UCSD-AML1 (cell line): ENCODE measurements around the gene CNN3.
"Not testable (repeated sequence)": the region's sequence is repeated elsewhere in the genome, so short reads cannot be mapped to it uniquely, and the experiment has no call there.

Experiments used
- DNase-seq: peaks from one replicate; lab custom pipeline; 2025; ENCODE audit not compliant: unreplicated experiment; lab: John Stamatoyannopoulos, UW

Gene CNN3

DNA sequence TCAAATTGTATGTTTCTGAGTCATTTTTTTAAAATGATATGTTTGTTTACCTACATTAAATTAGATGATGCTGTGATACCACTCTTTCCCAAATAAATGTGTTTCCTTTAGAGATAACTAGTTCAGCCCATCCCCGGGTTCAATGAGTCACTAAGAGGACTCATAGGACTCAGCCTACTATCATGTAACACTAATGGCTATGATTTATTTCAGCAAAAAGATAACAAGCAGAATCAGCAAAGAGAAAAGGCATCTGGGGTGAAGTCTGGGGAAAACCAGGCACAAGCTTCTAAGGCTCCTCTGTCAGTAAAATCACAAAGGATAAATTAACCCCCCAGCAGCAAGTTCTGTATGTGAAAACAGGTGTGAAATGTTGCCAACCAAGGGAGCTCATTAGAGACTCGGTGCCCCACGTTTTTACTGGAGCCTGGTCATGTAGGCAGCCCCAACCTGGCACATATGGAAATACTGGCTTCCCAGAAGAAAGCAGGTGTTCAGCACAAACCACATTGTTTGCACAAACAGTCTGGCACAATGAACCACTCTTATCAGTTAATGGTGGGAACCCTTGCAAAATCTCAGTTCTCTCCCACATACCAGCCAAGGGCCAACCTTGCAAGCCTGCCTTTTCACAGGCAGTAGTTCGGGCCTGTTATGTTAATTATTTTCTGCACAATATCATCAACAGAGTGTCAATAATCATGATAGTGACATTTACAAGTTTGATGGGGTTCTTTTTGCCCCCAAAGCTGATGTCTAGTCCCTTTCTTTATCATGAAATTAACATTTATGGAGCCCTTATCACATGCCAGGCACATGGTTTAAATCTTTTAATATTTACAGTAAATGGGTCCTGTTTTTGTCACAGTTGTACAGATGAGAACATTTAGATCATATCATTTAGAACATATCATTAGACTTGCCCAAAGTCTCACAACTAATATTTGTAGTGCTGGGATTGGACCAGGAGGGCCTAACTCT lies 23.1 kb upstream of the CNN3 start:
- DNase-seq, result no peak

DNA sequence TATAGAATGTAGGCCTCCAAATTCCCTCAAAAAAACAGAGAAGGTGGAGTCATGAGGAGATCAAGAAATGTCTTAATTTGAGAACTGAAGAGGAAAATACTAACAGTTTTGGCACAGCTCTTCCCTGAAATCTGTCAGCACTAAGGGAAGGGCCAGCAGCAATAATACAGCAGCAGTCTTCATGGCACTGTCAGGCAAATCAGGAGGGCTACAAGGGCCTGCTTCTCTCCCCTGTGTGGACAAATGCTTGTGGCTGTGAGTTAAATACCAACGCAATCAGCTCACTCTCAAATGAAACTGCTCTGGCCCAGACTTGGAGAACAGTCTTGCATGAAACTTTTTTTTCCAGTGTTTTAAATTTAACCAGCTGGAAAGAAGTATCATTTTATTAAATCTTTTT lies 20.5 kb upstream of the CNN3 start:
- no peak for DNase-seq

DNA sequence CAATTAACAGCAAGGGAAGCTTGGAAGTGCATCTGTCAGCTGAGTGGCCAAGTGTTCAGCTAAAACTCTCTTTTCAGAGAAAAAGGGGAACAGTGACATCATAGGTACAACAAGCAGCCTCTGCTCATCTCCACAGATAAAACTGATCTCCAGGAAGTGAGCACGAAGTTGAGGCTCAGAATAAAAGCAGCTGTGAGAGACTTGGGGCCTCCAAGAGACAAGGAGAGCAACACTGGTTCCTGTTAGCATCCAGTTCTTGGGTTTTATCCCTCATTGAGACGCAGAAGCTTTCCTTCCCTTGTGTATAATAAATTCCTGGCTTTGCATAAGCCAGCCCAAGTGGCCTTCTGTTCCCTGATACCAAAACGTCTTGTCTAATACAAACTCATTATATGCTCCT lies 20.0 kb upstream of the CNN3 start:
- DNase-seq, result no peak

DNA sequence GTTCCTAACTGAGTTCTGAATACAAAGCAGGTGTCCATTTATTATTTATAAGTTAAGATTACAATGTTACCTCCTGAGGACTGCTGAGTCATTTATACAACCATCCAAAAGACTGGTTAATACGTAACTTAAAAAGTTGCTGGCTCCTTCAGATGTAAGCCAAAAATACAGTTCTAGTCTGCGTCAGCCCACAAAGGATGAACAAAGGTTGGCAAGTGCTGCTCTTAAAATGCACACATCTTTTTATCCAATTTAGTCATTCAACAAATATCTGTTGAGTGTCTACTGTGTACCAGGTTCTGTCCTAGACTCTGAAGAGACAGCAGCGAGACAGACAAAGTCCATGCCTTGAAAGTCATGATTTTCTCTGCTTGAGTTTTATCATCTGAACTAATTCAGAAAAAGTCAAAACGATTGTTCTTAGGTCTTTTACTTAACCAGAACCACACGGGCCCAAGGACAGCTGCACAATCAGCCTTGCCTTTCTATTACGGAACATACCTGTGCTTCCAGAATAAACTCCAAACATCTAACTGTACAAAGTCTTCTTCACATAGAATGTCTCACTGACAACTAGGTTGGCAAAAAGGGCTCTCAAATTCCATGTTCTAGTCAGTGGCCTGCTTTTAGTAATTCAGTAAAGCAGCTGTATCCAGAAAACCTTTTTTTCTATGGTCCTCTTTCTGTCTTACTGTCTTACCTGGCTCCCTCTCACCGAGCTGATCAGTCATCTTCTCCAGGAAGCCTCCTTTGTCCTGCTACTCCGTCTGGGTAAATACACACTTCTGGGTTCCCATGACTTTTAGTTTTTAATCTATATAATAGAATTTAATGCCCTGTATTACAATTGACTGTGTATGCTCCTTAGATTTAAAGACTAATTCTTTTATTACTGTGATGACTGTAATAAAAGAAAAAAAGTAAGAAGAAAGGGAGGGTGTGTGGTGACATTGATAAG lies 15.5 kb upstream of the CNN3 start:
- DNase-seq, result no peak

DNA sequence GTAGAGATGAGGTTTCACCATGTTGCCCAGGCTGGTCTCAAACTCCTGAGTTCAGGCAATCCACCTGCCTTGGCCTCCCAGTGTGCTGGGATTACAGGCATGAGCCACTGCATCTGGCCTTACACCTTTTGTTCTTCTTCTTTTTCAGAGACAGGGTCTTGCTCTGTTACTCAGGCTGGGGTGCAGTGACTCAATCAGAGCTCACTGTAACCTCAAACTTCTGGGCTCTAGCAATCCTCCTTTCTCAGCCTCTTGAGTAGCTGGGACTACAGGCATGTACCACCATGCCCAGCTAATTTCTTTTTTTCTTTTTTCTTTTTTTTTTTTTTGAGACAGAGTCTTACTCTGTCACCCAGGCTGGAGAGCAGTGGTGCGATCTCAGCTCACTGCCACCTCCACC lies 14.6 kb upstream of the CNN3 start:
- DNase-seq, result not testable (repeated sequence)

DNA sequence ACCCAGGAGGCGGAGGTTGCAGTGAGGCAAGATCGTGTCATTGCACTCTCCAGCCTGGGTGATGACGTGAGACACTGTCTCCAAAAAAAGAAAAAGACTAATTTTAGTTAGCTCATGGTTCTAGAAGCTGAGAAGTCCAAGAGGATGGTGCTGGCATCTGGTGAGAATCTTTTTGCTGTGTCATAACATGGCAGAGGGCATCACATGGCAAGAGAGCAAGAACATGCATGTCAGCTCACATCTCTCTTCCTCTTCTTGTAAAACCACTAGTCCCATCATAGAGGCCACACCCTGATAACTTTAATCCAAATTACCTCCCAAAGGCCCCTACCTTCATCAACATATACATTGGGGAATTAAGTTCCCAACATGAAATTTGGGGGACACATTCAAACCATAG lies 13.8 kb upstream of the CNN3 start:
- DNase-seq, result no peak

DNA sequence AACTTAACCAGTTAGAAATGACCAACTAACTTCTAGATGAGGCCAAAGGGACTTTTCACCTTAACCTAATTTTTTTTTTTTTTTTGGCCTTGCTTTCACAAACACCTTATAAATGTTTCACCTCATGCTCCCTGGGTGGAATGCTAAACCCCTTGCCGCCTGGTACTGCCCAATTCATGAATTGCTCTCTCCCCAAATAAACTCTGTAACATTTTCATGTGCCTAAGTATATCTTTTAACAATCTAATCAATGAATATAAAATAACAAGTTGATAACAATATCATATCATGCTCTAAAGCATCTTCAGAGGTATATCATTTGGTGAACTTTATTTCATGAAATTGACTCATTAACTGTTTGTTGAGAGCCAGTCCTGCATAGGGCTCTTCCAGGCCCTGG lies 10.9 kb upstream of the CNN3 start:
- no peak for DNase-seq

DNA sequence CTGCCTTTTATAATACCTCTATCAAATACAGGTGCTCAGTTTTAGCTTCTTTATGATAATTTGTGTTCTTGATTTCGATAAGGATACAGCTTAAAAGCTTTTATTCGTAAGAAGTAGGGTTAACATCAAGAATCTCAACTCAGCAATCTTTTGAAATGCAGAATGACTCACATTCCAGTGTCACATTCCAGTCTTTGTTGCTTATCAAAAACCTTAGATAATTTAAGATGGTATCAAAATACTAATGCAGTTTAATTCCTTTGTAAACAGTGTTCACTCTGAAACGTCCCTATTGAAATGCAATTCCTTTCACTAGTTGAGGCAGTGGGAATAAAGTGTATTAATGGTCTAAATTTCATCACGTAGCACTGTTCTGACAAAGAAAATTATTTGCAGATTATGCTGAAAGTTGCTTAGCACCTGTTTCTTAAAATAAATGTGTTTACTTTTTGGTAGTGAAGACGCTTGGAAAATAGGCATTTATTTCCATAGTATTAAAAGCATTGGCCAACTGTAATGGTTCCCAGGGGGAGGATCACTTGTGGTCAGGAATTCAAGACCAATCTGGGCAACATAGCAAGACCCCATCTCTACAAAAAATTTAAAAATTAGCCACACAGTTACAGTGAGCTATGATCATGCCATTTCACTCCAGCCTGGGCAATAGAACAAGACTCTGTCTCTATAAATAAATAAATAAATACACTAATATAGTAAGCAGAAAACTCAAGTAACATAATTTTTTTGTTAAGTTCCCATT lies 10.1 kb upstream of the CNN3 start:
- DNase-seq, result no peak

DNA sequence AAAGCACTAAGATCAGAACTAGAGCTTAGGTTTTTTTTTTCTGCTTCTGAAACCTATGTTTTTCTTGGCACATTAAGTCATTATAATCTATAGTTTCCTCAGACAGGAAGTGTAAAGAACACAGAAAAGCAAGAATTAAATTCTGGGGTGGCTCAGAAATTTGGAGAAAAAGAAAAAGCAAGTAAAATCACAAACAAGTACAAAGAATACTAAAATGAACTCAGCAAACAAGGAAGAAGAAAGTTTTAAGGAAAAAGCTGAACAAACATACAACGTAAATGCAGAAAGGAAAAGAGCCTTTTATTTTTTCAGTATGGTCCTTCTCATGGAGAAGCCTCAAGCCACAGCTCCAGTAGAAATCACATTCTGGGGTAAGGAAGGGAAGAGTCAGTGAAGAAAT lies 8.6 kb upstream of the CNN3 start:
- no peak for DNase-seq

DNA sequence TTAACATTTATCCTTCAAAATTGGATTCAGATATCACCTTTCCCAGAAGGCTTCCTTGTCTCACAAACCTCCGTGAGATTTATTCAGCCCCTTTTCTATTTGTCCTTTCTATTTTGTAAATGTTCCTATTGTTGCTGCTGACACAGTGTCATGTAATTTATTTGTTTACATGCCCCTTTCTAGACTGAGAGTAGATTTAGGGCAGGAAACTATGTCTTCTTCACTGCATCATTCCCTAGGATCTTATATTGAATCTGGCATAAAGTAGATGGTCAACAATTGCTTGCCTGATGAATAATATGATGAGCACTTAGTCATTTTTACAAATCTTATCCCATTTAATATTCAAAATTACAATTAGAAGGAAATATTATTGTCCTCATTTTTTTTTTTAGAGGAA lies 8.1 kb upstream of the CNN3 start:
- no peak for DNase-seq

DNA sequence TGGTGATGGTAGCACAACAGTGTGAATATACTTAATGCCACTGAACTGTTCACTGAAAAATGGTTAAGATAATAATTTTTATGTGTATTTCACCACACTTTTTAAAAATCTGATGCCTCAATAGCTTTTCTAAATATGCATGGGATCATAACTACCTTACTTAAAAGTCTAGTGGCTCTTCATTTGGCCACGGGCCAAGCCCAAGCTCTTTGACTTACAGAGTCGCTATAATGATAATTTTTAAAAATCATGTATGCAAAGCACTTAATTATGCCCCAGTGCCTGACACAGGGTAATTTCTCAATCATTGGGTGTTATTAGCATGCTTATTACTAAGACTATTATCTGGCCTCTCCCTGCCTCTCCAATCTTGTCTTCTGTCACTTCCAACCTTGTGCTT lies 7.6 kb upstream of the CNN3 start:
- no peak for DNase-seq

DNA sequence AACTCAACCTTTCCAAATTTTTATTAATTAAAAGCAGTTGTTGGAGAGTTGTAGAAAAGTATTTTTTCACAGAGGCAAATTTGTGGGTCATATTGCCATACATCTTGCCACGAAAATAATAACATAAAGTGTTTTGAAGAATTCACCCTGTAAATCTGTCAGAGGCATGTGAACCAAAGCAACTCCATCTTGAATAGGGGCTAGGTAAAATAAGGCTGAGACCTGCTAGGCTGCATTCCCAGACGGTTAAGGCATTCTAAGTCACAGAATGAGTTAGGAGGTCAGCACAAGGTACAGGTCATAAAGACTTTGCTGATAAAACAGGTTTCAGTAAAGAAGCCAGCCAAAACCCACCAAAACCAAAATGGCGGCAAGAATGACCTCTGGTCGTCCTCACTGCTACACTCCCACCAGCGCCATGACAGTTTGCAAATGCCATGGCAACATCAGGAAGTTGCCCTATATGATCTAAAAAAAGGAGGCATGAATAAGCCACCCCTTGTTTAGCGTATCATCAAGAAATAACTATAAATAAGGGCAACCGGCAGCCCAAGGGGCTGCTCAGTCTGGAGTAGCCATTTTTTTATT lies 4.4 kb upstream of the CNN3 start:
- DNase-seq, result no peak

DNA sequence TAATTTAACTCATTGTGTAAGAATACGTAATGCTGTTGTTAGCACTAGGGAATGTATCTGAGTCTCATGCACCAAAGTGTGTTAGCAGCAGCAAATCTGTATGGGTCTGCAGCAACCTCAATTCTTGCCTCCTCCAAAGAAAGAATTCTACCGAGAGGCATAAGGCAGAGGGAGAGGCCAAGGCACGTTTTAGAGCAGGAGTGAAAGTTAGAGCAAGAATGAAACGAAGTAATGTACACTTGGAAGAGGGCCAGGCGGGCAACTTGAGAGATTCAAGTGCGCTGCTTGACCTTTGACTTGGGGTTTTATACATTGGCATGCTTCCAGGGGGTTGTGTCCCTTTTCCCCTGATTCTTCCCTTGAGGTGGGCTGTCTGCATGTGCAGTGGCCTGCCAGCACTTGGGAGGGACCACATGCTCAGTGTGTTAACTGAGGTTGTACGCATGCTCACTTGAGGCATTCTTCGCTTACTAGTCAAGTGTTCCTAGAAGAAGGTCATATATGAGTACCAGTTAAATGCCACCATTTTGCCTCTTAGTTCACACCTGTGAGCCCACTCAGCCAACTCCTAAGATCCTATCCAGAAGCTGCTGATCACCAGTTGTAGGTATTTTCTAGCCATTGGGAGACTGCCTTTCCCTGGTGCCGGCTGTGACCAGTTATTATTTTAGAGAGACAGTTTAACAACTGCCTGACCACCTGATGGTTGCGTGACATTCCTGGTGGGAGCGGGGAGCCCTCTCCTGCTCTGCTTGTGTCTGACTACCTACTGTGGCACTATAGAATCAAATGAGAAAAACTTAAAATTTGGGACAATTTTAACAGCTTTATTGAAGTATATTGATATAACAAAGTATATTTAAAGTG lies 2.7 kb upstream of the CNN3 start:
- no peak for DNase-seq

DNA sequence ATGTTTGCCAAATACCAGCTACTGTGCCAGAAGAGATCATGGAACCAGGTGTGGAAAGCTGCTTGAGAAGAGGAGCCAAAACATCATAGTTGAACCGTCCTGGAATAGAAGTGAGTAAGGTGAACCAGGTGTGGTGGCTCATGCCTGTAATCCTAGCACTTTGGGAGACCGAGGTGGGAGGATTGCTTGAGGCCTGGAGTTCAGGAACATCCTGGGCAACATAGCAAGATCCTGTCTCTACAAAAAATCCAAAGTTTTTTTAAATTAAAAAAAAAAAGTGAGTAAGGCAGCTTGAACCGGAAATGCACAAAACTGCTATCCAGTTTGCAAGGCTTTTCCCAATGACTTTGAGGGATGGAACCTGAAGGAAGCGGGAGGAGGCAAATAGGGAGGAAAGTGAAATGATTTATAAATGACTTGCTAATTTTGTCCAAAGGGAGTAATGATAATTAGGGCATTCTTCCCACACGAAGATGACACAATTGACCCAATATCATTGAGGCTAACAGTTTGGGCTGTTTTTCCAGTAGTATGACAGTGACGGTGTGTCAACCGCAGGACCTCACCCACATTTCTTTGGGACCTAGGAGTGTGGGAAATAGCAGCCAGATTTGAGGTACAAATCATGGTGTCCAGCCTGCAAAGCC lies 1.5 kb upstream of the CNN3 start:
- DNase-seq, result no peak

DNA sequence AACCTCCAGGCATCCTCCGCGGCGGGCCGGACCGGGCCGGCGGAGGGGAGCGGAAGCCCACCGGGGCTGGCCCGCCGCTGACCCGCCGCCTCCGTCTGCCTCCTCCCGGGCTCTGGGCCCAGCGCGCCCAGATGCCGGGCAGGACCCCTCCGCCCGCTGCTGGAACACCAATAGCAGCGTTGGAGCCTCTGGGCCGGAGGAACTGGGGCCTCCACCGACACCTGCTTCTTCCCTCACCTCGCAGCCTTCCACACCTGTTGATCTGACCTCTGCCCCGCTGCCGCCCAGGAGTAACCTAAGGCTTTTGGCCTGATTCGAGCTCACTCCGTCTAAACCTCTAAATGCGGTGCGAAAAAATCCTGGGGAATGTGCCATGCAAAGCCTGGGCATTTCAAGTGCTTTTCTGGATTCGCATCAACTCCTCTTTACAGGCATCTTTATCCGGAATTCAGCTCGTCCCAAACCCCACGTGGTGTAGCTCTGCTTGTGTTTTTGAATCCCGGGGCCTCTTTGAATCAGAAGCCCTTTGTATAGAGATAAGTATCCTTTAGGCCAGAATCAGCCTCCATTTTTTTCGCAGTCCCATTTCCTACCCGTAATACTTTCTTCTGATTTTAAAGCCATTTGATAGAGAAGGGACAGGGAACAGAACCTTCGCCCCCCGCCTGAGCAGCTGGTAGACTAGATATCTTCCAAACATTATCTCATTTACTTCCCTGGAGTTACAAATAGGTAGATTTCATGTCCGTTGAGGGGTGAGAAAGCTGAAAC lies 680 bp upstream of the CNN3 start:
- no peak for DNase-seq

DNA sequence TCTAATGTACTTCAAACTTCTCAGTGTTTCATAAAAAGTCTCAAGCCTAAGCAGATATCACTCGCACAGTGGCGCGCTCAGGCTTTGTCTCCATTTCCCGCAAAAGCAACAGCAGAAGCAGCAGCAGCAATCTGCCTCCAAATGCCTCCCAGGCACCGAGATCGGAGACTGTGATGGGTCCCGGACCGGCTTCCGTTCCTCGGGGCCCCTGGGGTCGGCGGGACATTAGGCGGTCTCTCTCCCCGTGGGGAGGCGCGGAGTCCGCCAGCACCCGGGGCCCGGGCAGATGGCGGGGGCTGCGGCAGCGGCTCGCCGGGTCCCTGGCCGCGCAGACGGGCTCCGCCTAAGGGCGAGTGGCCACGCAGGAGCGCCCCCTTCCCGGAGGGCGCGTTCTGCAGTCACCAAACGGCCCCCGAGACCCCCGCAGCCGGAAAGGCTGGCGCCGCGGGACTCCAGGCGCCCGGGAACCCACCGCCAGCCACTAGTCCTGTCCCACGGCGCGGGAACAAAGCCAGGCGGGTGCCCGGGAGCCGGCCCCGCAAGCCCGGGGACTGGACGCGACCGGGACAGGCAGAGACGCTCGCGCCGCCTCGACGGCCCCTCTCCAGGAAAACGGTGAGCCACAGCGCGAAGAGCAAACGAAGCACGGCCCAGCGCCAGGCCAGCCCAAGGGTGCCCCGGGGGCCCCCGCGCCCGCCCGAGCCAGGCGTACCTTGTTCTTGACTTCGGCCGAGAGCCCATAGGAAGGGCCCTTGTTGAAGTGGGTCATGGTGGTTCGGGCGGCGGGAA lies 590 bp downstream of the CNN3 start:
- DNase-seq, result no peak

DNA sequence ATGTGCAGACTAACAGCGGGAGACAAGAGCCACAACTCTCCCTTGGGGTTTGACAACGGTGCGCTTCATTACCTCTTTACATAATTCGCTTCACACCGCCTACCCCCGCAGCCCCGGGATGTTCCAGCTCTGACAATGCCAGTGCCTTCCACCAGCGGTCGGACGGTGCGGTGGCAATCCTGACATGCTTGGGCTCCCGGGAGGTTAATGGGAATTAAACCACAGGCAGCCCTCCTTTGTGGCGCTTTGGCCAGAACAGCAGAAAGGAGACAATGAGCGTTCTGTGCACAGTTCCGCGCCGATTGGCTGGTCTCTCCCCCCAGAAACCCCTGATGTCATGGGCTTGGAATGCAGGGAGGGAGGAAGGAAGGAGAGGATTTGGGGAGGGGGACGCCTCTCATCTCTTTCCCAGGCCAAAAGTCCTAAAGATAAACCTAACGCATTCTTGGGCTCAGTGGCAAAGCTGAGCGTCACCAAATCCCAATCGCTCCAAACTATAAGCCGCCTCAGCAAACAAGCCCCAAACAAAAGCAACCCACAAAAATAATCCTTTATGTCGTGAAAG lies 1.3 kb downstream of the CNN3 start:
- DNase-seq, result no peak
